Hematopoietic multipotent progenitor cell treated with erythropoietin and hydrocortisone succinate and interleukin-3 and kit ligand, for 8 days (in vitro differentiated cells): Measurements from ENCODE around the gene SEC24B.
A peak's percentile ranks its signal among the peaks of the same experiment; 100 is the strongest.
"Not testable (repeated sequence)": the region's sequence is repeated elsewhere in the genome, so short reads cannot be mapped to it uniquely, and the experiment has no call there.

Source experiments
- DNase-seq: peaks from one replicate; pipeline ENCODE4 v3.0.0-alpha.2; 2015

The SEC24B gene

DNA sequence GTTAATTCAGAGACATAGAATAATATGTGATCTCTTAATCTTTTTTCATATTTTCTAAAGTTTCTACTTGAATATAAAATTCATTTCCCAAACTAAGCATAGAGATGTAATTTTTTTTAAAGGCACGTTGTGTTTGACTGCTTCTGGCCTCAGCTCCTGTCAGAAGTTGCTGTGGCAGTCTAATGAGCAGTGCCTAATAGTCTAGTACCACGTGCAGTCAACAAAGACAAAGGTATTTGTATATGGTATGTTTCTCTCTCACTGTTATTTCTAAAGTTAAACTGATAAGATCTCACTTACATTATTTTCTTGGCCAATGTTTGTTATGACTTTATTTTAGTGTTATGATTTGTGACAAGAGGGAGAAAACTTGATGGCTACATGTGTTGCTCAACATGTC lies 77.8 kb downstream of the SEC24B start:
- no peak for DNase-seq

DNA sequence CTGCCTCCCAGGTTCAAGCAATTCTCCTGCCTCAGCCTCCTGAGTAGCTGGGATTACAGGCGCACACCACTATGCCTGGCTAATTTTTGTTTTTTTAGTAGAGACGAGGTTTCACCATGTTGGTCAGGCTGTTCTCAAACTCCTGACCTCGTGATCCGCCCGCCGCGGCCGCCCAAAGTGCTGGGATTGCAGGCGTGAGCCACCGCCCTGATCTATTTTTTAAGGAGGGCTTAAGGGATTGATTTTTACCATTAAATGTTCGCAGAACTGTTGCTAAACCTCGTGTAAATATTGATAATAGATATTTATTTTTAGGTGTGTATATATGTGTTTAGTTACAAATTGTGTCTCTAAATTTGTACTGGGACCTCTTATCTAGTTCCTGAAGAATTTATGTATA lies 79.8 kb downstream of the SEC24B start:
- DNase-seq: not testable (repeated sequence)

DNA sequence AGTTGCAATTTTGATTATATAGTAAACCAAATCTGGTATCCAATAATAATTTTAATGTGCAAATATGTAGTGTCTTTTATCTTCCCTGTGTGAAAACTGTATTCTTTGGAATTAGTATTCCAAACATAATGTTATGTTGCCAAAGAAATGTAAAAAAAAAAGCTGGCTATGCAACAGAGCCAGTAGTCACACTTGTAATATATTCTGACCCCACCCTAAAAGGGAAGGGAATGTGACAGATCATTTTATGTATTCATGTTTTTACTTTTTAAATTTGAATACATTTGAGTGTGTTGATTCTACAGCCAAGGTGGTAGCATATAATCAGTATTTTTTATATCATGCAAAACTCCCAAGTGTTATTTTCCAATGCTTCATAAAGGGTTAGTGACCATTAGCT lies 98.6 kb downstream of the SEC24B start:
- no peak for DNase-seq

DNA sequence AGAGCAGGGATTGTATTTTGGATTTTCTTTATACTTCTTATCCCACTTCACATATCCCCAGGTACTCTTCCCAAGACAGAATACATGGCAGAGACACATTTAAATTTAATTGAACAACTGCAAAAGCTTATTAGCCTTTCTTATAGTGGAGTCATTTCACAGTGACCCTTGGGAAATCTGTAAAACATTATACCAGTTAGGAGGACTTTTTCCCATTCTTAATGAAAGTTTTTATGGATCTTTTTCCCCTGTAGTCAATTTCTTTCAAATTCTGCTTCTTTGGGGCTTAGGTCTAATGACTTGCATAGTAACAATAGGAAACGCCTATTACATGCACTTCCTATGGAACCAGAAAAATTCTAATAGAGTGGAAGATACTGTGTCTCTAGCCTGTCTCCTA lies 111.8 kb downstream of the SEC24B start:
- DNase-seq: no peak

DNA sequence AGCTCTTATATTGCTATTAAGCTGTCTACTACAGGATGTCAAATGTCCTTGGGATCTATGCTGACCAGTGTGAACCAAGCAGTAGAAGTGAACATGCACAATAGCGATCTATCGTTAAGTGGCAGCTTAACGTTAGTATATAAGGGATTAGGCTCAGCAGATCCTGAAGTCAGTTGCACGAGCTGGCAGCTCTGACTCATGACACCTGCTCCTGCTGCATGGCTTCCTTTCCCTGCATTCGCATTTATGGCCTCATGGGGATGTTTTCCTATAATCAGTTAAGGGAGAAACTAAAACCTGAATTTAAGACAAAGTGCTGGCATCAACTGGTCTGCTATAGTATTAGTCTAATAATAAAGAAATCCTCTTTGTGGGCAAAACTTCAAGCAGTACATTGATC lies 113.8 kb downstream of the SEC24B start:
- no peak for DNase-seq

DNA sequence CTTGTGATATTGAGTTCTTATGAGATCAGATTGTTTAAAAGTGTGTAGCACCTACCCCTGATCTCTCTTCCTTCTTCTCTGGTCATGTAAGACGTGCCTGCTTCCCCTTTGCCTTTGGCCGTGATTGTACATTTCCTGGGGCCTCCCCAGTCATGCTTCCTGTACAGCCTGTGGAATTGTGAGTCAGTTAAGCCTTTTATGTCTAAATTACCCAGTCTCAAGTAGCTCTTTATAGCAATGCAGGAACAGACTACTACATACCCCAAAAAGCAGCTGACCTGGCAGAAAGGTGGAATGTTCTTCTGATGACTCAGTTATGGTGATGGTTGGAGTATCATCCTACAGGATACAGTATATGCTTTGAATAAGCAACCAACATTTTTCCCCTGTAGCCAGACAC lies 115.0 kb downstream of the SEC24B start:
- DNase-seq: no peak

DNA sequence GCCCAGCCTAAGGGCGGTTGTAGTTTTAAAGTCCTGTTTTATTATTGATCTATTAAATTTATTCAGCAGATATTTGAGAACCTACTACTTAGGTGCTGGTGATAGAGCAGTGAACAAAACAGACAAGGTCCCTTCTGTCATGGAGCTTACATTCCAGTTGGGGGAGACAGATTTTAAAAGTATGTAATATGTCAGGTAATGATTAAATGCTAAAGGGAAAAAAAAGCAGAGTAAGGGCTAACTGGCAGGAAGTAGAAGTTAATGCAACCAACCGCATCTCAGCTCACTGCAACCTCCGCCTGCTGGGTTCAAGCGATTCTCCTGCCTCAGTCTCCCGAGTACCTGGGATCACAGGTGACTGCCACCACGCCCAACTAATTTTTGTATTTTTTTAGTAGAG lies 118.6 kb downstream of the SEC24B start:
- DNase-seq: no peak

DNA sequence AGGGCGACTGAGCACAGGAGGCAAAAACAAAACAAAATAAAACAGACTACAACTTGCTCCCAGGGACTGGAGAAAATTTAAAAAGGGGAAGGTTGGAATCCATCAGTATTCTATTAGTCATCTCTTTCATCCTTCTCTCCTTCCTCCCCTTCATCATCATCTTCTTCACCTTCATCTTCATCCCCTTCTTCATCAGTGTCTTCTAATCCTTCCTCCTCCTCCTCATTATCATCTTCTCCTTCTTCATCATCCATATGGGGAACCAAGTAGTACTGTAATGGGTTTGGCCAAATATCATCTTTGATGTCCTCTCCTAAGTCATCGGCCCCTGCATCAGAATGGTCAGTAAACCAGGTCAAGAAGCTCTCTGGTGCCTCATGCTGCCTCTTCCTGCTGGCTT lies 119.5 kb downstream of the SEC24B start:
- DNase-seq: no peak

DNA sequence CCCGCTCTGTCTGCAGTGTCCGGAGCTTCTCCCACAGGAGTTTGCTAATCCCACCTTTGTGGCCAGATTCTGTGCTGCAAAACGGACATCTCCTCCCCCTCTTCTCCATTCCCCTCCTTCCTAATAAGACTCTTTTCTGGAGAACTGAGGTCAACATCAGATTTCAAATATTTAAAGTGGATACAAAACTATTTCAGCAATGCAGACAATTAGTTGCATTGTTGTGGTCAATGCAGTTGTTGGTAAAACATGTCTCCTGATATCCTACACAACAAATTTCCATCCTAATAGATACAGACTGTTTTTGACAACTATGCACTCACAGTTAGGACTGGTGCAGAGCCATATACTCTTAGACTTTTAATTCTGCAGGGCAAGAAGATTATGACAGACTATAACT lies 121.4 kb downstream of the SEC24B start:
- no peak for DNase-seq

DNA sequence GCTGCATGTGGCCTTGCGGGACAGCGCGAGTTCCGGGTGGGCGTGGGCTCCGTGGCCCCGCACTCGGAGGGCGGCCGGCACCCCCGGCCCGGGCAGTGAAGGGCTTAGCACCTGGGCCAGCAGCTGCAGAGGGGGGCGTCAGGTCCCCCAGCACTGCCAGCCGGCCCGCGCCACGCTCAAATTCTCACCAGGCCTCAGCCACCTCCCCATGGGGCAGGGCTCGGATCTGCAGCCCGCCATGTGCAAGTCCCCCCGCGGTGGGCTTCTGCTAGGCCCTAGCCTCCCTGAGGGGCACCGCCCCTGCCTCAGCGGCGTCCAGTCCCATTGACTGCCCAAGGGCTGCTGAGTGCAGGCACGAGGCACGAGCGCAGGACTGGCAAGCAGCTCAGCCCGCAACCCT lies 123.8 kb downstream of the SEC24B start:
- no peak for DNase-seq

DNA sequence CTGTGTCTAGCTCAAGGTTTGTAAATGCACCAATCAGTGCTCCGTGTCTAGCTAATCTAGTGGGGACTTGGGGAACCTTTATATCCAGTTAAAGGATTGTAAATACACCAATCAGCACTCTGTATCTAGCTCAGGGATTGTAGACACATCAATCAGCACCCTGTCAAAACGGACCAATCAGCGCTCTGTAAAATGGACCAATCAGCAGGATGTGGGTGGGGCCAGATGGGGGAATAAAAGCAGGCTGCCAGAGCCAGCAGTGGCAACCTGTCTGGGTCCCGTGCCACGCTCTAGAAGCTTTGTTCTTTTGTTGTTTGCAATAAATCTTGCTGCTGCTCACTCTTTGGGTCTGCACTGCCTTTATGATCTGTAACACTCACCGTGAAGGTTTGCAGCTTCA lies 124.5 kb downstream of the SEC24B start:
- not testable (repeated sequence) for DNase-seq

DNA sequence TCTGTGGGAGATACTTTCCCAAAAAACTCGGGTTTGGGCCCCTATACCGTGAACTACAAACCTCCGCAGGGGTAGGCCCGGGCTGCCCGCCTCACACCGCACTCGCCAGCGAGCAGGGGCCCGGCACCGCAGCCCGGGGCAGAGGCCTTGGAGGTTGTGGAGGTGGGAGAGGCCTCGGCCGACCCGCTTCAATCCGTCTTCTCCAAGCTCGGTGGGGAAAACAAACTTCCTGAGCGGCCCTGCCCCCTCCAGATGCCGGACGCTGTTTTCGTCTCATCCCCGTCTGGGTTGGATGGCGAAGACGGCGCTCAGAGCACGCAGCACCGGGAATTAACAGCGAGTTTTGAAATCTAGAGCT lies 126.0 kb downstream of the SEC24B start:
- no peak for DNase-seq

DNA sequence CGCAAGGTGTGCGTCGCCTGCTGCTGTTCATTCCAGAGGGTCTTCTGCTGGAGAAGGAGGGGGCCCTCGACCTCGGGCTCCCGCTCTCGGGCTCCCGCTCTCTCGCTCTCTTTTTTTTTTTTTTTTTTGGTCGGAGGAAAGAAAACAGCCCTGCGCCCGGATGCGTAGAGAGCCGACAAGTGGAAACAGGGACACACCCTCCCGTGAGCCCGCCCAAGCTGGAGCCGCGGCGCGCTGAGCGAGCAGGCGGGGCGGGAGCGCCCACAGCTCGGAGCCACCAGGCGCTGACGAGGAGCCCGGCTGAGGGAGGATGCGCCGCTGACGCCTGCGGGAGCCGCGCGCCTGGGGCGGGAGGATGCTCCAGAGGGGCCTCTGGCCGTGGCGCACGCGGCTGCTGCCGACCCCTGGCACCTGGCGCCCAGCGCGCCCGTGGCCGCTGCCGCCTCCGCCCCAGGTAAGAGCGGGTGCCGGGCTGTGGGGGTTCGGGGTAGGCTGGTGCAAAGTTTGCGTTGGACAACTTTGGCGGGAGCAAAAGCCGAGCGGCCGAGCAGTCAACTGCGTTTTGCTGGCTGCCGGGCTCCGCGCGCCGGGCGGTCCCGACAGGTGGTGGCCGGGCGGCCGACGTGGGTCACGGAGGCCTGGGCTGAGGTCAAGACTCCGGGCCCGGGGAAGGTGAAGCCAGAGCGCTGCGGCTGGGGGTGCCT lies 126.5 kb downstream of the SEC24B start, which contains the start of gene MCUB:
Gene MCUB (plus strand): TSS at position 264 of the 704 bp plus-strand sequence. CDS start 92 bp downstream, at position 356.
- peak; percentile 92 for DNase-seq

DNA sequence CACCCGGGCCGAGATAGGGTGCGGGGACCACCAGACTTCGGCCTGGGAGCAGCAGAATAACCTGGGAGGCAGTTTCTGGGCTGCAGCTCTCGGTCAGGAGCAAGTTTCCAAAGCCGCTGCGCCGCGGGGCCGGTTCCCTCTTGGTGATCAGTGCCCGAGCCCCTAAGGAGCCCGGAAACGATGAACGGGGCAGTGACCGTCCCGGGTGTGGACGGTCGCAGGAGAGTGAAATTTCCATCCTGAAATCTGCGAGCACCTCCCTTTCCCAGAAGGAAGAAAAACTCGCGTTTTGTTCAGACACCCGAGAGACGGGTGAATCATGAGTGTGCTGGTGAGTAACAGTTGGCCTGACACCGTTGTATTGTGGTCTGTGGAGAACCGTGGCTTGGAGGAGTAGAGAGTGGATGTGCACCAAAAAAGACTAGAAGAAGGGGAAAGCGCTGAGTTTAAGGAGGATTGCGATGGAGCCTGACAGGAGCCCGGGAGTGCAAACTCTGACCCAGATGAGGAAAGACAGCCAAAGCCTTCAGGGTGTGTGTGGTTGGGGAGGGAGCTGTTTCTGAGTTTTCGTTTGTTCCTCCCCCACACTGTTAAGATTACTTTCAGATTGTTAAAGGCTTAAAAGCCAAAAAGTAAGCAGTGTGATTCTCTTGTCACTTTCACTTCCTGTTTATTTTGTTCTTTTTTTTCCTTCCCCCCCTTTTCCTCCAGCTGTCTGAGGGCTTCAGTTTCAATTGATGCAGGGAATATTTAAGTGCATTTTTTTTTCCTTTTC lies 127.3 kb downstream of the SEC24B start:
- peak; percentile 56 for DNase-seq

DNA sequence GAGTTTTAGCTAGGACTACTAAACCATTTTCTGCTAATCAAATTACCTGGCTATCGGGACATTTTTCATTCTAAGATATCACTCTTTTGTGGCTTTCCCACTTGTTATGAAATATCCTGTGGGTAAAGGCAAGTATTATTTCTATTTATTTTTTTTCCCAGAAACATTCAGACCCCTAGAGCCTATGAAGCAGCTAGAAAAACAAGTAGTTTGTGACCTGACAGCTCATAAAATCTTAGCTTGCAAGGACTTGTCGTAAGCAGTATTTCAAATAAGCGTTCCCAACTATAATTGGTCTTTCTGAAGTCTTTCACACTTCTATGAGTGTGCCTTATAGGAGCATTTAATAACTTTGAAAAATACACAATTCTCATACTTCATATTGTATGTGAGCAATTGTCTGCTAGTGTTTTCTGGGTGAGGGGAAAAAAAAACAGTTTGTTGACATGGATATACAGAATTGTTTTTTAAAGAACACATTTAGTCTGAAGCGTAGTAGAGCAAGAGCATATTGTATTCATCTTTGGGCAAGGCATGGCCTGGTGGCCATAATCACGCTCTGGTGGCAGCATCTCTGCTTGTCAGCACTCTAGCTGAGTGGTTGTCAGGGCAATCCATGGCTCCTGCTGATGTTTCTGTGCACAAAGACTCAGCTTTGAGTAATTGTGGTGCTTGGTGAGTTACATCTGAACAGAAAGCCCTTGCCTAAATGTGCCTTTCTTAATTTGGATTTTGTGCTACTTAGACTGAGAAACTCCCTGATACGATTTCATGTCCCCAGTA lies 129.0 kb downstream of the SEC24B start:
- DNase-seq: no peak

DNA sequence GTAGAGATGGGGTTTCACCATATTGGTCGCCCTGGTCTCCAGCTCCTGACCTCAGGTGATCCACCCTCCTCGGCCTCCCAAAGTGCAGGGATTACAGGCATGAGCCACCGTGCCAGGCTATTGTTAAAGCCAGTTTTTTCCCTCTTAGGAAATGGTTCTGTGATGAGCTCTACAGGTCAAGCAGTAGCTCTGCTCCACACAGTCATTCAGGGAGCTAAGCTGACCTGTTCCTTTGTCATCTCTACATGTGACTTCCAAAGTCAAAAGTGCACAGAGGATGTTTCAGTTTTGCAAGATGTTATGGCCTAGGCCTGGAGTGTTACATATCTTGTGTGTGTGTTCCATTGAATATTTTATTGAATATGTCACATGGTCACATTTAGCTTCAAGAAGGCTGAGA lies 137.9 kb downstream of the SEC24B start:
- no peak for DNase-seq

DNA sequence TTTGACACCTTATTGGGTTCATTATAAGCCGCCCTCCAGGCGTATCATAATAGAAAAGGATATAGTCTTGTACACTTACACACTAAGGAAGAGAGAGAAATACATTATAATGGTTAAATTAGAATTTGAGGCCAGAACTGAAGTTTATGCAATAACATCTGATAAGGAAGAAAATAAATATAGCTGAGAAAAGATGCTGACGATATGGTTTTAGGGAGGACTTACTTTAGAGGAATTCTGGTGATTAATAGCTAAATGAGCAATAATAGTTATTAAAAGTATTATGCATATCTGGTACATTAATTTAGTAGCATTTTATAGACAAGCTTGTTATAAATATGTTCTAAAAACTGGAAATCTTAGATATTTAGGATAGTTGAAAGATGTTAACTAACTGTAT lies 138.5 kb downstream of the SEC24B start:
- DNase-seq: no peak

DNA sequence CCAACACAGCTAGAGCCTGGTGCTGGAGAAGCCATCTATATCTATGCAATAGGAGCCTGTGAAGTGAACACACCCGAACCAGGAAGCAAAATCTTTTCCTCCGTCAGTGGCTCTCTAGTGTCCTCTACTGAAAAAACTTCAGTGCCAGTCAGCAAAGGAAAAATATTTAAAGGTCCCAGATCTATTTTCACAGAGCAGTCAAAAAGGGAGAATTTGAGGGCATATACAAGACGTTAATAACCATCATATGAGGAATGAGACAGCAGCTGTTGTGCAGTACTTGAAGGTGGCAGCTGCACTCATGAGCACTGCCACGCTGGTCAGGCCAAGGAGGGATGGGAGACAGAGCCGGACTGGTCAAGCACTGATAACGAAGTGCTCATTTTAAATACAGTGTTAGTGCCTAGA lies 140.8 kb downstream of the SEC24B start:
- DNase-seq: peak; percentile 68

DNA sequence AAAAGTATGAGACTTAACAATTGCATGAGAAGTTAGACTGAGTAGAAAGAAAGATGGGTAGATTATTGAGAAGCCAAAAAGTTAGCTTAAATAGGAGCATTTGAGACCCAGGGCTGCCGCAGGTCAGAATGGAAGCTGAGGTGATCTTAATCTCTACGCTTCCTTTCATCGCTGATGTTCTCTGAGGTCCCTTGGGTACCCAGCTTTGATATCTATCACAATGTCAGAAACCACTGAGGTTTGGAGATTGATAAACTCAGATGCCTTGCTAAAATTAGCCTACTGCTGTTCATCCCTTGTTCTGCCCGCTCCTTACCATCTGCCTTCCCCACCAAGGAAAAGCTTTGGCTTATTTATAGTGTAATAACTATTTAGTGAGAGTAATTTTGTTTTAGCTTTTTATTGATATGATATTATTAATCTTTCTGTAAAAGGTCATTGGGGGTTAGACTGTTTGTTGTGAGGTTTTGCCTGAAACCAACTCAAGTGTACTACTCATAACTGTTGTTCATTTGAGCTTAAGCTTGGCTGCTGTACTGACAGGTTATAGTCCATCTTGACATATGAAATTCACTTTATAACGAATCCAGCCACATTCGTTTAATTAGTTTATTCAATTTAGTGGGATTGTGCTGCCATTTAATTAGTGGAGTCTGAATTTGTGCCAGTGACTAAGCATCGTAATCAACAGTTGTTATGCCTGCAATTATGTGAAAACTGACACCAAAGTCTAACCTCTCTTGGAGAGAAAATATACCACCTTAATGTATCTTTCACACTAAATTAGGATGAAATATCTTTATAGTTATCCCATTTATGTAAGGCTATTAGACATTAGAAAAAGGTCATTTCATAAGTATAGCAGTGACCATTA lies 141.6 kb downstream of the SEC24B start:
- DNase-seq: no peak

DNA sequence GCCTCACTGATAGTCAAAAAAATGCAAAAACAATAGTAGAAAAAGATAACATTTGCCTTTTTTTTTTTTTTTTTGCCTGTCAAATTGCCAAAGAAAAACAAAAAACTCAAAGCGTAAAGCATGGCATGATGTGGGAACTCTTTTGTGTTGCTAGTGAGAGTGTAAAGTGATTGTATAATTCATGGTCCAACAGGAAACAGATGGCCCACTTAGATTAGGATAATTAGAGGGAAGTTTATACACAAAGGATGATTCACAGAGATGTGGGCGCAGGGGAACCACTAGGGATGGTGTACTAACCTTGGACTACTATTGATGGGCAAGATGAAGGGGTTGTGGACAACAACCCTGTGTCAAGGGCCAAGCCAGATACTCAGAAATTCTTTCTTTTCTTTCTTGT lies 142.8 kb downstream of the SEC24B start:
- DNase-seq: peak; percentile 79

DNA sequence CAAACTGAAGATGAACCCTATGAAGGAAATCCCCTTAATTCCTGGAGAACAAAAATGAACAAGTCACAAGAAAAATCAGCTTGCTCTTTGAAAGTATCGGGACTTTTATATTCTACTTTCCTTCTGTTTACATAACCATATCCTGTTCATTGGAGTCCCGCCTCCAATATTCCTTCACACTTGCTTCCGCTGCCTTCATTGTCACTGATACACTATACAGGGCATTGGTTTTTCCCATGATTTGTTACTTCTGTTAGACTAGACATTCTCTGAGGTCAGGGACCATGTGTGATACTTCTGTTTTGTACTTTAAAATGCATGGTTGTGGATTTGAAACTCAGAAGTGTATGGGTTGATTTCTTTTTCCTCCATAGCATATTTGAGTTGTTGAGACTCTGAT lies 145.2 kb downstream of the SEC24B start:
- DNase-seq: no peak

DNA sequence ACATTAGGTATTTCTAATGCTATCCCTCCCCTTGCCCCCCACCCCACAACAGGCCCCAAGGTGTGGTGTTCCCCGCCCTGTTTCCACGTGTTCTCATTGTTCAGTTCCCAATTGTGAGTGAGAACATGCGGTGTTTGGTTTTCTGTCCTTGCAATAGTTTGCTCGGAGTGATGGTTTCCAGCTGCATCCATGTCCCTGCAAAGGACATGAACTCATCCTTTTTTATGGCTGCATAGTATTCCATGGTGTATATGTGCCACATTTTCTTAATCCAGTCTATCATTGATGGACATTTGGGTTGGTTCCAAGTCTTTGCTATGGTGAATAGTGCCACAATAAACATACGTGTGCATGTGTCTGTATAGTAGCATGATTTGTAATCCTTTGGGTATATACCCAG lies 146.4 kb downstream of the SEC24B start:
- DNase-seq: not testable (repeated sequence)

DNA sequence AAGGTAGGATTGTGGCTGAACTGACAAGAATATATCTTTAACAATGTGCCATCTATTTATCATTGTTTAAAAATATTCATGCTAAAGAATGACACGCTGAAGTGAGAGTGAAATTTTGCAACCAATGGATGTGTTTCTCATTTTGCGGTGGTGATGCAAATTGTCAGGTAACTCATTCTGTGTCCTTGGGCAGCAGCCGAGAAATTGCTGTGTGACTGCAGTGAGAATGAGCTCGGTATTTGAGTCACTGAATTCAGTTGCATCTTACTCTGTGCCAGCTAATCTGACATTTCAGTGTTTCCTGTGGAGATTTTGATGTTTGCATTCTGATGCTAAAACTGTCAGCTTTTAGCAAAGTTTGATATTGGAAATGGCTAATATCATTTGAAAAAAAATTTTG lies 154.6 kb downstream of the SEC24B start:
- peak; percentile 15 for DNase-seq
